A673 (cell line): ENCODE data around the gene CLASP1. TPM values are rescaled to one million over a fixed set of nuclear protein-coding genes. Genes with fewer than 3 reads are reported as not detected.

Source experiments
- BruUV-seq: library from RNA; stranded (reverse); fragments of 400-500 nt; replicated peaks from 2 replicates; lab custom pipeline; 2021; lab: Mats Ljungman, UMichigan
- CTCF ChIA-PET: fragments of 300-600 bp; sonication (Branson Sonifier 250); formaldehyde crosslinking; loops from one replicate; lab custom pipeline; 2022; ENCODE audit warnings: antibody characterized with exemption; lab: Charles Lee
- POLR2A ChIA-PET: fragments of 300-600 bp; sonication (Branson Sonifier 250); formaldehyde crosslinking; loops from one replicate; lab custom pipeline; 2022; ENCODE audit warnings: antibody characterized with exemption; ENCODE audit not compliant: low non-redundant PET; lab: Charles Lee
- DNase-seq: peaks from one replicate; pipeline ENCODE4 v3.0.0-alpha.2; 2015; ENCODE audit warnings: low spot score
- H3K27ac ChIP-seq: fragments of 200-600 bp; sonication (generic); 2 replicates; pipeline ENCODE4 v1.5.1; 2016; ENCODE audit warnings: mixed run types, low read depth, mild to moderate bottlenecking, mixed read lengths, antibody characterized with exemption, low read length; ENCODE audit not compliant: poor library complexity, severe bottlenecking
- H3K27me3 ChIP-seq: fragments of 200-600 bp; sonication (generic); replicated peaks from 2 replicates; pipeline ENCODE4 v1.6.1; 2017; ENCODE audit warnings: mixed run types, low read depth, mild to moderate bottlenecking, mixed read lengths, antibody characterized with exemption, low read length; ENCODE audit not compliant: insufficient read depth, poor library complexity
- H3K36me3 ChIP-seq: fragments of 200-600 bp; sonication (generic); 2 replicates; pipeline ENCODE4 v1.6.1; 2016; ENCODE audit warnings: mixed run types, mild to moderate bottlenecking, mixed read lengths, antibody characterized with exemption, low read length; ENCODE audit not compliant: insufficient read depth, poor library complexity, severe bottlenecking
- H3K4me1 ChIP-seq: fragments of 200-600 bp; sonication (generic); 2 replicates; pipeline ENCODE4 v1.6.1; 2017; ENCODE audit warnings: mixed run types, mild to moderate bottlenecking, mixed read lengths, antibody characterized with exemption, low read length; ENCODE audit not compliant: insufficient read depth, poor library complexity, severe bottlenecking
- H3K4me3 ChIP-seq: fragments of 200-600 bp; sonication (generic); 2 replicates; pipeline ENCODE4 v1.5.1; 2016; ENCODE audit warnings: low read depth, mixed run types, mild to moderate bottlenecking, mixed read lengths, low read length; ENCODE audit not compliant: poor library complexity, severe bottlenecking
- H3K9me3 ChIP-seq: fragments of 200-600 bp; sonication (generic); 2 replicates; pipeline ENCODE4 v1.6.1; 2016; ENCODE audit warnings: mixed run types, low read depth, mild to moderate bottlenecking, mixed read lengths, antibody characterized with exemption, low read length; ENCODE audit not compliant: poor library complexity, severe bottlenecking
- CTCF ChIP-seq: fragments of 300-800, 200-600 bp; sonication (generic); conservative IDR thresholded peaks from 2 replicates; pipeline ENCODE4 v1.5.1; 2017; ENCODE audit warnings: low read depth, mild to moderate bottlenecking, antibody characterized with exemption, low read length, moderate library complexity, mixed read lengths
- EZH2 ChIP-seq: fragments of 200-600 bp; sonication (generic); IDR thresholded peaks from 2 replicates; pipeline ENCODE4 v1.6.1; 2017; ENCODE audit warnings: borderline replicate concordance, low read depth, mild to moderate bottlenecking, mixed read lengths, antibody characterized with exemption, low read length; ENCODE audit not compliant: poor library complexity, severe bottlenecking
- intact Hi-C: fragments of 100-400 bp; cut with micrococcal nuclease; formaldehyde crosslinking; loops from one replicate; pipeline ENCODE4 v1.10.0; 2022; ENCODE audit not compliant: unreplicated experiment
- total RNA-seq: library from RNA; stranded (reverse); gene quantifications from 2 replicates; pipeline ENCODE4 v1.2.3, GENCODE V29; 2021

CLASP1 gene
- total RNA-seq, 1 experiment from 2014 or later: 69.1 TPM

- H3K27me3 ChIP-seq: no peaks in the 10 kb centered on the region
- H3K4me1 ChIP-seq: peaks cover 3% of the 10 kb centered on the region
- POLR2A ChIA-PET: no interaction called here
- H3K4me3 ChIP-seq: no peak overlapping the region
- intact Hi-C loops: no loop called here
- H3K36me3 ChIP-seq: no peaks in the 10 kb centered on the region
- no peak for TF ChIP-seq EZH2
- BruUV-seq: no TSS peak
- no peak overlapping the region for H3K27ac ChIP-seq
- H3K9me3 ChIP-seq: no peaks in the 10 kb centered on the region
- CTCF ChIA-PET: no interaction called here
- DNase-seq: no peak
Measured at GRCh38 chr2:121633463-121633862, 15.8 kb downstream of the CLASP1 start.

- Histone ChIP-seq H3K27me3 (no peaks in the 10 kb centered on the region), H3K36me3 (no peaks in the 10 kb centered on the region), H3K9me3 (no peaks in the 10 kb centered on the region), H3K4me1 (no peaks in the 10 kb centered on the region), H3K4me3 (no peak overlapping the region), H3K27ac (no peak overlapping the region)
- ChIA-PET POLR2A (no interaction called here), CTCF (no interaction called here)
- intact Hi-C loops: no loop called here
- DNase-seq: no peak
- TF ChIP-seq EZH2 (no peak), CTCF (no peak)
- BruUV-seq: no TSS peak
Measured at GRCh38 chr2:121627525-121628050, 21.7 kb downstream of the CLASP1 start.

GRCh38 chr2:121626777-121627524 is 22.3 kb downstream of the CLASP1 start:
- no peak overlapping the region for H3K27ac ChIP-seq
- TF ChIP-seq EZH2 (no peak), CTCF (no peak)
- H3K9me3 ChIP-seq: no peaks in the 10 kb centered on the region
- no peak overlapping the region for H3K4me3 ChIP-seq
- no peaks in the 10 kb centered on the region for H3K4me1 ChIP-seq
- ChIA-PET CTCF (no interaction called here), POLR2A (no interaction called here)
- intact Hi-C loops: no loop called here
- no peak for DNase-seq
- no TSS peak for BruUV-seq
- no peaks in the 10 kb centered on the region for H3K27me3 ChIP-seq
- H3K36me3 ChIP-seq: no peaks in the 10 kb centered on the region
